Measurements from ENCODE around the gene RBM6. TPM values are rescaled to one million over a fixed set of nuclear protein-coding genes. Genes with fewer than 3 reads are reported as not detected.

The RBM6 gene
- polyA plus RNA-seq, 1 donor: 79.4 TPM

- no peak for DNase-seq (ENCODE audit: low read depth)
These were observed 184.8 kb downstream of the RBM6 start for GRCh38 chr3:50124800-50125178.

- DNase-seq (ENCODE audit: low read depth): no peak
These were observed 185.8 kb downstream of the RBM6 start for GRCh38 chr3:50125541-50126286.

- no peak for DNase-seq (ENCODE audit: low read depth)
These were observed 186.6 kb downstream of the RBM6 start for GRCh38 chr3:50126287-50127211.

Other genes starting within 250 kb of the RBM6 start
- gene AMIGO3, start 220.5 kb upstream of the RBM6 start, polyA plus RNA-seq (ENCODE audit: insufficient read length): 2.7 TPM
- 10.8 TPM for gene GMPPB, start 216.2 kb upstream of the RBM6 start, polyA plus RNA-seq (ENCODE audit: insufficient read length)
- 22.6 TPM for gene IP6K1, start 153.6 kb upstream of the RBM6 start, polyA plus RNA-seq (ENCODE audit: insufficient read length)
- gene CDHR4, start 140.3 kb upstream of the RBM6 start, polyA plus RNA-seq (ENCODE audit: insufficient read length): 0.25 TPM
- 6.8 TPM for gene INKA1, start 136.9 kb upstream of the RBM6 start, polyA plus RNA-seq (ENCODE audit: insufficient read length)
- gene UBA7, start 126.2 kb upstream of the RBM6 start, polyA plus RNA-seq (ENCODE audit: insufficient read length): 18.3 TPM
- 4.3 TPM for gene TRAIP, start 83.6 kb upstream of the RBM6 start, polyA plus RNA-seq (ENCODE audit: insufficient read length)
- gene CAMKV, start 70.2 kb upstream of the RBM6 start, polyA plus RNA-seq (ENCODE audit: insufficient read length): 0.13 TPM
- 2.4 TPM for gene MST1R, start 36.3 kb upstream of the RBM6 start, polyA plus RNA-seq (ENCODE audit: insufficient read length)
- 5.8 TPM for gene MON1A, start 10.3 kb upstream of the RBM6 start, polyA plus RNA-seq (ENCODE audit: insufficient read length)
- 171 TPM for gene RBM5, start 148.8 kb downstream of the RBM6 start, polyA plus RNA-seq (ENCODE audit: insufficient read length)
- 9.0 TPM for gene SEMA3F, start 215.2 kb downstream of the RBM6 start, polyA plus RNA-seq (ENCODE audit: insufficient read length)